Stimulated activated CD8-positive, alpha-beta memory T cell treated with anti-CD3 and anti-CD28 coated beads, Interleukin-7, amount 100 ng/mL, for 1 hour (primary cell): ENCODE results near the gene PMPCB.

Source experiments
- DNase-seq, 2 donors: peaks; one replicate each; pipeline ENCODE4 v3.0.0-alpha.2; 2020; ENCODE audit warnings: low read depth in 2 of 2

Gene PMPCB

DNA sequence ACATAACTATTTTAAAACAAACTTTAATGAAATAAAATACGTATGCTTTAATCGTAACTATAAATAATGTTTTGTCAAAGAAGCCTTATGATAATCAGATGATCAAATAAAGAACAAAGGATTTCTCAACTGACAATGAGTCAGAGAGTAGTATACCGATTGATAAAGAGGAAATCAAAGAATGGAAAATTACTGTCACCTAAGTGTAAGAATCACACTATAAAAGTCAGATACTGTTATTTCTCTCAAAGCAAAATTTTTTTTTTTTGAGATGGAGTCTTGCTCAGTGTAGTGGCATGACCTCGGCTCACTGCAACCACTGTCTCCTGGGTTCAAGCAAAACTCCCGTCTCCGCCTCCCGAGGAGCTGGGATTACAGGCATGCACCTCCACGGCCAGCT lies 28.5 kb downstream of the PMPCB start:
- DNase-seq = no peak

DNA sequence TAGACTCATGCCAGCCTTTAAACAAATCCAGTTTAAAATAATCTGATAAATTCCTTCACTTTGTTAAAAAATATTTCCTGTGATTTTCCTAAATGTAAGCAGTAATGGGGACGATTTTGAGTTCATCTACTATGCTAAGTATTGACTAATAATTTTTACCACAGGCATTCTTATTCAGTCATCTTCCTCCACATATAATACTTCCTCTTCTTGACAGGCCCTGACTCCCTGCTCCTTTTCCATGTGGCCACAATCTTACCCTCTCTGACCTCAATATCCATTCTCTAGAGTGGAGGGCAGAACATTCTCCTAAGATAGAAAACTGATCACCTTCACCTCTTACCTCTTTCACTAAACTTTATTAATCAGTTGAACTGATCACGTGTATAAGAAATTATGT lies 39.5 kb downstream of the PMPCB start:
- DNase-seq = no peak

DNA sequence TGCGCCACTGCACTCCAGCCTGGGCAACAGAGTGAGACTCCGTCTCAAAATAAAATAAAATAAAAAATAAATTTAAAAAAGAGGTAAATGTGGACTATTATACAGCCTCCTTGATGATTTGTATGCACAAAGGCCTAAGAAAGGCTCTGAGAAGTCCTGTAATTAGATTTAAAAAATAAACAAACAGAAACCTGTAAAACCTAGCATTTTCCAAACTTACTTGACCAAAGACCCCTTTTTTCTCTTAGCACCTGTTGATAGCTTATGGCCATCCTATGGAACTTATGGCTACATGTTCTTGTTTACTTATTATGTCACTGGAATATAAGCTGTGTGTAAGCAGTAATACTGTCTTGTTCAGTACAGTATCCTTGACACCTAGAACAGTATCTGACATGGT lies 41.6 kb downstream of the PMPCB start:
- DNase-seq = no peak

DNA sequence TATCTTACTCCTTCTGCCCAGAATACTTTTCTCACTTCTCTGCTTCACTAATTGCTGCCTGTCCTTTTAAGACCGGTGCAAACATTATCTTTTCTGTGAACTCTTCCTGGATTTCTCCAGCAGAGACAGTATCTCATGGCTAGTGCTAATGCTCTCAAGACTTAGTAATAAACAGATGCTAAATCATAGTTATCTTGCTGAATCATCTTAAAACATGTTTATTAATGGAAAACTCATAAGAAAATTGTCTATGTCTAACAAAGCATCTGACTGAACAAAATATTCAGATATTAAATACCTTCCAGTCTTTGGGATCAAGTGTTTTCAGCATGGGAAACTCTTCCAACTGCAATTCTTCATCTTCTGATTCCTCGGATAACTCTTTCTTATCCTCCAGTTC lies 44.2 kb downstream of the PMPCB start:
- DNase-seq = no peak

DNA sequence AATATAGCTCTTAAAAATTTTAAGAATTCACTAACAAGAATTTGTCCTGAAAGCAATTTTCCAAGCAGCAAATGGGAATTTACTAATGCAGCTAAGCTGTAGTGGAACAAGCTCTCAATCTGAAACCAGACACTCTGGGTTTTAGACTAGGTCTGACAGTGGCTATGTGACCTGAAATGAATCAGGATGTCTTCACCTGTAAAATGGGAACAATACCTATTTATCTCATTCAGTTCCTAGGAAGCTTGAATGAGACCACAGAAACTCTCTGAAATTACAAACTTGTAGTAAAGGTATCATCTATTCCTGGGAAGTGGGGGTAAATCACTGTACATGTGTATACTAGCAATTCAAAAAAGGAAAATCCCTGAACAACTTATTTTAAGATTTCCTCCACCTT lies 46.1 kb downstream of the PMPCB start:
- DNase-seq = no peak

DNA sequence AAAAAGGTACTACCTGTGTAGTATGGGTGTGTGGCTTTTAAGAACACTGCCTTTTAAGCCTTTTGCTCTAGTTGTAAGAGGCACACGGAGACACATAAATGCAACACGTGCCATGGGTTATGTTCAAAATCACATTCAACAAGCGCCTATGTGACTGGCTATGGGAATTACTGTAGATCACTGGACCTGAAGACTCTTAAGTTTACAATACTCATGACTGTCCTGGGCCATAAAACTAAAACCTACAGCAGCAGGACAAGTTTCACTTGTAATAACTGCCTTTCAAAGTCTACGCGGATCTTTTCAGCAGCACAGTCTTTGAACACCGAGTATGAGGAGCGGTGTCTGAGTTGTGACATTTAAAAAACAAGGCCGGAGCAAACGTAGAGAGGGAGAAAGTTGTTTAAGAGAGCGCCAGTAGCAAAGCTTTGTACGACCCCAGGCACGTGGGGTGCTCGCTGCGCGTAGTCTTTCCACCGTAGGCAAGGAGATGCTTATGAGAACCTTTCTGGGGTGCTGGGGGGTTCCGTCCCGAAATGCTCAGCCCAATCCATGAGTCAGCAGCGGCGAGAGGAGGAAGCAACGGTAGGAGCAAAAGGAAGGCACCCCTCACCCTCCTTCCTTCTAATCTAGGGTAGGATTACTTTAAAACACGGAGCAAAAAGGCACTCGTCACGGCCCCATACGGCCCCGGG lies 46.7 kb downstream of the PMPCB start:
- DNase-seq = peak in 1 of 2 donors; percentile 9

DNA sequence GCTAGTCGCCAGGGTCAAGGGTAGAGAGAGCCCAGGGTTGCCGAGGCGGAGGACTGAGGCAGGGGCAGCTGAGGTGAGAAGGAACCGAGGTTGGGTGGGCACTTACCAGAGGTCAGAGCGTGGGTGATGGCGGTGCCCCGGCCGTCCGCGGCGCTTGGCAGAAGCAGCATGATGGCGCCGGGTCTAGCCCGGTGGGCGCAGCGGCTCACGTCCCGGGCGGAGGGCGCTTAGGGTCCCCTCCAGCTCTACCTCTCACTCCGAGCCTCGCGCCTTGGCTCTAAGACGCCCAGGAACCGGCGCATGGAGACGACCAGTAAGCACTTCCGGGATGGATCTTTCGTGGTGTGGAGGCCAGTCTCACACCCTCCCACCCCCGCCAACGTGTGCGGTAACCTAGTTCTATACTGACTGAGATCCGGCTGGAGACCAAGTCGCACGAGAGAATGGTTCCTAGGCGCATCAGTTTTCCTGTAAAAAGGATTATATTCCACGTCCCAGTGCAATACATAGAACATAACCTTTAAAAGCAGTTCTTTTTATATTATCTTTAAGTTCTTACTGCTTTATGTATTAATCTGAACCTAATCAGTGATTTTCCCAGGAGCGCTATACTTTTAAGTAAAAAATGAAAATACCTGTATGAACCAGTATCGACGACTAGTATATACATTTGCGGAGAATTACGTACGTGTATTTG lies 47.4 kb downstream of the PMPCB start, which contains the start of gene DNAJC2:
TSS of gene DNAJC2 (minus strand) at position 315 of the 697 bp plus-strand sequence. CDS start at position 170, 145 bp downstream.
- DNase-seq = peak; percentile 63 to 66

DNA sequence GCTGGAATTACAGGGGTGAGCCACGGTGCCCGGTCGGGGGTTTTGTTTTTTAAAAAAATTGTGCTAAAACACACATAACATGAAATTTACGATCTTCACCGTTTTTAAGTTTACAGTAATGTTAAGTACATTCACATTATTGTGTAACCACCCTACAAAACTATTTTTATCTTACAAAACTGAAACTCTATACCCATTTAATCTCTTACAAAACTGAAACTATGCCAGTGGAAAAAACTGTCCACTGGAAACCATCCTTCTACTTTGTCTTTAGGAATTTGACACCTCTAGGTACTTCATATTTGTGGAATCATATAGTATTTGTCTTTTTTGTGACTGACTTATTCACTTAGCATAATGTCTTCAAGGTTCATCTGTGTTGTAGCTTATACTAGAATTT lies 49.2 kb downstream of the PMPCB start:
- DNase-seq = no peak

DNA sequence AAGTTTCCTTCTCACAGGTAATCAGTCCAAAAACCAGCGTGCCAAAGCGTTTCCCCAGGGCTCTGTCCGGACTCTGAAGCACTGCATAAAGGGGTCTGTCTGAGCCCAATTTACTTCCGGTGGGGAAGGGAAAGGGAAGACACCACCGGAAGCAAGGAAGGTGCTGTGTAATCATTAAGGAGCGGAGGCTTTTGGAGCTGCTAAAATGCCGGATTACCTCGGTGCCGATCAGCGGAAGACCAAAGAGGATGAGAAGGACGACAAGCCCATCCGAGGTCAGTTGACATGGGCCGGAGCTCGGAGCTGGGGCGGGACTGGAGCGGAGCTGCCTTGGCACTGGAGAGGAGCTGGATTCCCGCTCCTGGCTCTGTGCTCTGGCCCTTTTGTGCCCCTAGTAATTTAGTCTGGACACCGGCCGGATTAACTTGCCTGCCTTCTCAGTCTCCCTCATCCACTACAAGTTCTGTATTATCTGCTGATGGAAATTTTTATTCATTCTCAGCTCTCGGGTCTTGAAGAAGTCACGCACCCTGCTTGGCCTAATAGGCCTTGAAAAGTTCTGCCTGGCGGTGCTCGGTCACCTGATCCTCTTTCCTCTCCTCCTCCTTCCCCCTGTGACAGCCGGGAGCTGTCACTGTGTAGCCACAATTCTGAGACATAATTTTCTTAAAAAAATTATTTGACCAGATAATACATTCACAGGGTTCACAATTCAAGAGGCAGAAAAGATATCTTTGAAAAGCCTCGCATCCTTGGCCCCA lies 50.5 kb downstream of the PMPCB start, which contains the start of gene PSMC2:
TSS of gene PSMC2 (plus strand) at position 137 of the 761 bp plus-strand sequence. CDS start at position 206, 69 bp downstream.
- peak; percentile 61 to 63 for DNase-seq

DNA sequence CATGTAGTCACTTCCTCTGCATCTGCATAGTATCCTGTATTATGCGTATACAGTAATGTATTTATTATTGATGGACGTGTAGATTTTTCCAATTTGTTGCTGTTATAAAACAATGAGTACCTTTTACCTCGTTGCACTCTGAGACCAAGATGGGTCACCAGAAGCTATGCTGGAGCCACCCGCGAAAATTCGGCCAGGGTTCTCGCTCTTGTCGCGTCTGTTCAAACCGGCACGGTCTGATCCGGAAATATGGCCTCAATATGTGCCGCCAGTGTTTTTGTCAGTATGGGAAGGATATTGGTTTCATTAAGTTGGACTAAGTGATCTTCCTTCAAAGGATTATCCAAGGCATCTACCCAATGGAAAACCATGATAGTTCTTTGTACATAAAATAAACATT lies 51.2 kb downstream of the PMPCB start:
- DNase-seq = no peak

DNA sequence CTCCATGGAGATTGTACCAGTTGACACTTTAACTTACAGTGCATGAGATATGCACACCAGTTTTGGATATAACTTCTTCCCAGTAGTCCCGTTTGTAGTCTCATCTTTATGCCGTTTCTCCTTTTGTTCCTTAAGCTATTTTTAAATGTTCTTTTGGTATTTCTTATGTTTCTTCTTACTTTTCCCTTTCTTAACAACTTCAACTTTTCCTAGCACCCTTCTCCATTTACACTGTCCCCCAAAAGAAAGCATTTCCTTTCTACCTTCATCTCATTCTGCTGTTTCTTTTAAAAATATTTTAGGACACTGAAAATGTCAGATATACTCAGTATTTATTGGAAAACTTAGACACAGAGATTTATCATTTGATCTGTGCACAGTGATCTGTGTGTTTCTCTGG lies 51.7 kb downstream of the PMPCB start:
- no peak for DNase-seq

DNA sequence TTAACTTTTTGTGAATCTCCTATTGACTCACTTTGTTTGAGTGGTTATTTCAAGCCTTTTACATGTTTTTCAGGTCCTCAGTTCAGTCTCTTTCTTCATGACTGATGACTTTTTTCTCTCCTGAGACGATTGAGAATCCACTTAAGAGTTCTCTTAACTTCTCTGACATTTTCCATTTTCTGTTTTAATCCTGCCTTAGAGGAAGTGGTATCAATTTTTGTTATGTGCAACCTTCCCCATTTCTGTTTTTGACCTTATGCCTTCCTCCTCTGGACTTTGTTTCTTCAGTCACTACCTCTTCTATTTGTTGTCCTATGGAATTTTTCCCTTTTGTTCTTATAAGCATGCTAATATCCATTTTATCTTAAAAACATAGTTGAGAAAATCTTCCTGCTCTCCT lies 52.6 kb downstream of the PMPCB start:
- DNase-seq = no peak
